ENCODE results near the gene SLC38A3. TPM values are rescaled to one million over a fixed set of nuclear protein-coding genes. Genes with fewer than 3 reads are reported as not detected.

The SLC38A3 gene
- total RNA-seq, 1 experiment from 2014 or later: not detected

- no peaks in the 10 kb centered on the region for H3K9me3 ChIP-seq (replicated peaks)
- DNase-seq (ENCODE audit: low read depth in 1 of 2, low spot score in 2 of 2): no peak
- H3K36me3 ChIP-seq: no peaks in the 10 kb centered on the region
- H3K27ac ChIP-seq: no peak overlapping the region
- H3K4me1 ChIP-seq (replicated peaks): no peaks in the 10 kb centered on the region; the same call in 1 of the 2 replicates
- H3K4me3 ChIP-seq: no peak overlapping the region
- H3K27me3 ChIP-seq (replicated peaks): no peaks in the 10 kb centered on the region
Observed at GRCh38 chr3:50164984-50165909, 39.8 kb upstream of the SLC38A3 start.

GRCh38 chr3:50165910-50166538 lies 39.0 kb upstream of the SLC38A3 start:
- Histone ChIP-seq H3K9me3 (replicated peaks) (no peaks in the 10 kb centered on the region), H3K27ac (no peak overlapping the region), H3K4me1 (replicated peaks) (peaks cover 7% of the 10 kb centered on the region), H3K36me3 (no peaks in the 10 kb centered on the region), H3K4me3 (no peak overlapping the region), H3K27me3 (replicated peaks) (no peaks in the 10 kb centered on the region)
- no peak for DNase-seq (ENCODE audit: low read depth in 1 of 2, low spot score in 2 of 2)

DNA sequence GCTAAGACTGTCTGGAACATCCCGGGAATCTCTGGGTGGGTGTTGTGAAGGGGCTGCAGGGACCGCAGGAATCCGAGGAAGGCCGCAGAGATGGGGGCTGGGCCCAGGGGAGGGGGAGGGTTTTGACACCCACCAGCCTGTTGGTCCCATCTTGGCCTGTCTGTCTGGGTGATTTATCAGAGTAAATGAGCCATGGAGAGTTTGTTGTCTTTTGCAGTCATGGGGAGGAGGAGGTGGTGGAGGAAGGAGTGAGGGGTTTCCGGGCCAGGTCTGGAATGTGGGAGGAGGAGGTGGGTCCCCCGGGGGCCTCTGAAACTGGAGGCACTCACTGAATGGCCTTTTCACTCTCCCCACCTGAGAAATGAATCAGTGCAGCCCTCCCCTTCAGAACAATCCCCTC lies 38.5 kb upstream of the SLC38A3 start:
- H3K4me1 ChIP-seq (replicated peaks): peaks cover 9% of the 10 kb centered on the region
- no peaks in the 10 kb centered on the region for H3K36me3 ChIP-seq
- DNase-seq (ENCODE audit: low read depth in 1 of 2, low spot score in 2 of 2): no peak
- no peaks in the 10 kb centered on the region for H3K9me3 ChIP-seq (replicated peaks)
- no peaks in the 10 kb centered on the region for H3K27me3 ChIP-seq (replicated peaks)
- H3K4me3 ChIP-seq: no peak overlapping the region
- no peak overlapping the region for H3K27ac ChIP-seq

- Histone ChIP-seq H3K9me3 (replicated peaks) (no peaks in the 10 kb centered on the region), H3K36me3 (no peaks in the 10 kb centered on the region), H3K27me3 (replicated peaks) (no peaks in the 10 kb centered on the region), H3K4me1 (replicated peaks) (peaks cover 9% of the 10 kb centered on the region), H3K27ac (no peak overlapping the region), H3K4me3 (no peak overlapping the region)
- DNase-seq (ENCODE audit: low read depth in 1 of 2, low spot score in 2 of 2): no peak
Observed at GRCh38 chr3:50167069-50167840, 37.8 kb upstream of the SLC38A3 start.

GRCh38 chr3:50167841-50168209 lies 37.2 kb upstream of the SLC38A3 start:
- Histone ChIP-seq H3K27me3 (replicated peaks) (no peaks in the 10 kb centered on the region), H3K4me1 (replicated peaks) (peaks cover 9% of the 10 kb centered on the region), H3K36me3 (no peaks in the 10 kb centered on the region), H3K27ac (no peak overlapping the region), H3K9me3 (replicated peaks) (no peaks in the 10 kb centered on the region), H3K4me3 (no peak overlapping the region)
- no peak for DNase-seq (ENCODE audit: low read depth in 1 of 2, low spot score in 2 of 2)

DNA sequence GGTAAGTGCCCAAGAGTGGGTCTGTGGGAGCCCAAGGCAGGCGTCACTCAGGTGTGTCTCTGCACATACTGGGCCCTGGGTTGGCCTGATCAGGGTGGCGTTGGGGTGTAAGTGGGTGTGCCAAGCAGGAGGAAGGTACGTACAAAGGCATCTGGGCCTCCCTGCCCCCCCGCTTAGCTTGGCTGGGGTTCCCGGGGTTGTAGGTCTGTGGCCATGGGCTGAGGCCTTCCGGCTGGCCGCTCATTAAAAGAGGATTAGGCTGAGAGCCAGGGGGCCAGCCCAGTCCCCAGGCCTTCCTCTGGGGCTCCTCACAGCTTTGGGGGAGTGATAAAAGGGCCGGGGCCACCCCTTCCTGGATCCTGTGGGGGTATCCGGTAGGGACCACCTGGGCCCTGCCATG lies 36.7 kb upstream of the SLC38A3 start:
- Histone ChIP-seq H3K36me3 (no peaks in the 10 kb centered on the region), H3K27ac (no peak overlapping the region), H3K4me3 (no peak overlapping the region), H3K4me1 (replicated peaks) (peaks cover 9% of the 10 kb centered on the region), H3K27me3 (replicated peaks) (no peaks in the 10 kb centered on the region), H3K9me3 (replicated peaks) (no peaks in the 10 kb centered on the region)
- DNase-seq (ENCODE audit: low read depth in 1 of 2, low spot score in 2 of 2): no peak

DNA sequence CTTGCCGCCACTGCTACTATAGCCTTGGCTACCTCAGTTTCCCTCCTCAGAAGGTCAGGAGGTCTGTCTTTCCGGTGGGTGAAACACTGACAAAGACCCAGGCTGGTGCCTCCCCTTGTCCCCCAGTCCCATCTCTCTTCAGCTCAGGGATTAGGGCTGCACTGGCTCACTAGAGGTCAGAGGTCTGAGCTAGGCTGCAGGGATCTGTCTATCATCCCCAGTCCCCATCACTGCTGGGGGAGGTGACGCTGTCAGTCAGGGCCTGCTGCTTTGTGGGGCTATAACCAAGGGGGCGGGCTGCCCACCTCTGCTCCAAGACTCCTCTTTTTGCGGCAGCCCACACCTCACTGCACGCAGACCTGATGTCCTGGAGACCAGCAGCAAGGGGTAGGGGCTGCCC lies 36.3 kb upstream of the SLC38A3 start:
- no peaks in the 10 kb centered on the region for H3K9me3 ChIP-seq (replicated peaks)
- H3K27ac ChIP-seq: no peak overlapping the region
- H3K4me3 ChIP-seq: no peak overlapping the region
- H3K36me3 ChIP-seq: no peaks in the 10 kb centered on the region
- H3K4me1 ChIP-seq (replicated peaks): peaks cover 9% of the 10 kb centered on the region
- H3K27me3 ChIP-seq (replicated peaks): no peaks in the 10 kb centered on the region
- no peak for DNase-seq (ENCODE audit: low read depth in 1 of 2, low spot score in 2 of 2)

DNA sequence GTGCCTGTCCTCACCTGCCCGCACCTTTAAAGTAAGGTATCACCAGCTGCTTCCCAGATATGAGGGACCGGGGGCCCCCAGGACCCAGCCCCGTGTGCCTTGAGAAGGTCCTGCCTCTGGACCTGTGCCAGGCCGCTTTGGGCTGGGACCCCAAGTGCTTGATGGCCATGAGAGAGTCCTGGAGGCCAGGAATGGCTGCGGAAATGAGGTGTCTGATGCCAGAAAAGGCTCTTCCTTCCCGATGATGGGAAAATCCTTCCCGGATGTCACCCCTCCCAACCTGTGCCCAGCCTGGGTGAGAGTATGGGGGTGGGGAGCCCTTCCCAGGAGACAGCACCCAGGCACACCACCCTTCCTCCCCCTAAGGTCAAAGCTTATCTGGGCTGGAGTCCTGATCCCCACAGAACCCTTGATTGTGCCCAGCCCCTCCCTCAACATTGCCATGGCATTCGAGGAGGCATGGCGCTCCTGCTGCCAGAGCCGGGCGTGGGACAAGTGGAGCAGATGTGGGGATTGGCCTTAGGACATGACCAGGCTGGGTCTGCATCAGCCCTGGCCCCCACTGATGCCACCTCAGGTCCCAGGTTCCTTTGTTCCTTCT lies 35.7 kb upstream of the SLC38A3 start:
- H3K4me3 ChIP-seq: no peak overlapping the region
- peaks cover 9% of the 10 kb centered on the region for H3K4me1 ChIP-seq (replicated peaks)
- no peak overlapping the region for H3K27ac ChIP-seq
- H3K36me3 ChIP-seq: no peaks in the 10 kb centered on the region
- no peak for DNase-seq (ENCODE audit: low read depth in 1 of 2, low spot score in 2 of 2)
- no peaks in the 10 kb centered on the region for H3K9me3 ChIP-seq (replicated peaks)
- no peaks in the 10 kb centered on the region for H3K27me3 ChIP-seq (replicated peaks)

DNA sequence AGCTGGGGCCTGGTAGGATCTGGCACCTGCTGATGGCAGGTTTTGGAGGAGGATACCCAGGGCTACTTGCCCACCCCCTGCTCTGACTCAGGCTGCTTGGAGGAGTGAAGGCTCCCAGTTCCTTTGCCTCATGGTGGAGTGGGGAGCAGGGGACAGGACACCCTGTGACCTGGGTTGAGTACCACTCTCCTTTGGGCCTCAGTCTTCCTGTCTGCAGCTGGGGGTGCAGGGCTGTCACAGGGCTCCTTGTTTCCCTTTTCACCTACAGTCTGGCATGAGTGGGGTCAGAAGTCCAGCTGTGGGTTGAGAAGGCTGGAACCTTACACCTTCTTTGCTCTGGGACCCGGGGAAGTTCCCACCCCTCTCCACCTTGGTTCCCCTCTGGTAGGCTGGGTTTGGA lies 35.2 kb upstream of the SLC38A3 start:
- Histone ChIP-seq H3K27me3 (replicated peaks) (no peaks in the 10 kb centered on the region), H3K27ac (no peak overlapping the region), H3K9me3 (replicated peaks) (no peaks in the 10 kb centered on the region), H3K4me1 (replicated peaks) (peaks cover 9% of the 10 kb centered on the region), H3K4me3 (no peak overlapping the region), H3K36me3 (no peaks in the 10 kb centered on the region)
- no peak for DNase-seq (ENCODE audit: low read depth in 1 of 2, low spot score in 2 of 2)

GRCh38 chr3:50170689-50171088 lies 34.4 kb upstream of the SLC38A3 start:
- Histone ChIP-seq H3K36me3 (no peaks in the 10 kb centered on the region), H3K9me3 (replicated peaks) (no peaks in the 10 kb centered on the region), H3K27ac (peak overlapping the region; percentile 42), H3K27me3 (replicated peaks) (no peaks in the 10 kb centered on the region), H3K4me3 (no peak overlapping the region), H3K4me1 (replicated peaks) (peaks cover 9% of the 10 kb centered on the region)
- DNase-seq (ENCODE audit: low read depth in 1 of 2, low spot score in 2 of 2): peak in 1 of 2 experiments; percentile 73

- Histone ChIP-seq H3K4me1 (replicated peaks) (peaks cover 9% of the 10 kb centered on the region), H3K27me3 (replicated peaks) (no peaks in the 10 kb centered on the region), H3K4me3 (no peak overlapping the region), H3K9me3 (replicated peaks) (no peaks in the 10 kb centered on the region), H3K27ac (no peak overlapping the region), H3K36me3 (no peaks in the 10 kb centered on the region)
- DNase-seq (ENCODE audit: low read depth in 1 of 2, low spot score in 2 of 2): no peak
Observed at GRCh38 chr3:50171540-50172301, 33.4 kb upstream of the SLC38A3 start.

DNA sequence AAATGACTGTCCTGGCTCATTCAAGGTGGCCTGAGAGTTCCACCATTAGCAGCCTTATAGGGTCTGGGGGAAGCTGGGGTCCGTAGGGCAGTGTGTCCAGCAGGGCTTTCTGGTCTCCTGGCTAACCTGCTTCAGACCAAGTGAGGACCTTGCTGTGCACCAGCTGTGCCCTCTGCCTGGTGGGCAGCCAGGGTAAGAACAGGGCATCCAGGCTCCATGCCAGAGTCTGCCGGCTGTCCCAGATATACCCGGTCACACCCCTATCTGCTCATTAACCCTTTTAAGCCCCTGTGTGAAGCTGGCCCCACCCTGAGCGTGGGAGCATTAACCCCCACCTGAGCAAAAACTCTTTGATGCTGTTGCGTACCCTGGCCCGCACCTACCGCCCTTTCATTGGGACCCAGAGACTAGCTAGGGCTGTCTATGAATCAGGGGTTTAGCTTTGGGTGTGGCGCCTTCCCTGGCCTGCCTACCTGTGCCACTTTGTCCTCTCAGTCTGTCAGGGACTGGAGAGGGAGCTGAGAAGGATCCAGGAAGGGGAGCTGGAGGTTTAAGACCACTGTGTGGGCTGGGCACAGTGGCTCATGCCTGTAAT lies 32.3 kb upstream of the SLC38A3 start:
- Histone ChIP-seq H3K4me3 (no peak overlapping the region), H3K27ac (no peak overlapping the region), H3K27me3 (replicated peaks) (no peaks in the 10 kb centered on the region), H3K4me1 (replicated peaks) (peaks cover 9% of the 10 kb centered on the region), H3K9me3 (replicated peaks) (no peaks in the 10 kb centered on the region), H3K36me3 (no peaks in the 10 kb centered on the region)
- no peak for DNase-seq (ENCODE audit: low read depth in 1 of 2, low spot score in 2 of 2)
